Articular chondrocyte of knee joint (primary cell): ENCODE measurements around the gene RAB35. TPM values are rescaled to one million over a fixed set of nuclear protein-coding genes. Genes with fewer than 3 reads are reported as not detected.

ENCODE experiments used
- small RNA-seq: library from RNA; depleted of rRNA; stranded (forward); fragments of <200 nt; gene quantifications from one replicate; pipeline ENCODE3, GENCODE V24; 2012
- total RNA-seq: library from RNA; depleted of rRNA; stranded (reverse); fragments of >200 nt; gene quantifications from 2 replicates; pipeline ENCODE4 v1.2.3, GENCODE V29; 2012

Gene RAB35
- total RNA-seq: 25.1 and 26.0 TPM in 2 replicates

GRCh38 chr12:120116441-120116791 lies at the start of gene RAB35:
Gene RAB35 (minus strand): TSS chr12:120116753. CDS start chr12:120116650, 103 bp downstream.

Small RNA genes lying within 50 kb of the gene (small RNA-seq; reads per million reads assigned to genes)
- gene AC004812.1 (not detected), gene MIR4498 (not detected)

Other genes with a start within 250 kb of the RAB35 start
- 32.6 and 33.6 TPM in 2 replicates for gene CIT, start 239.4 kb downstream of the RAB35 start, total RNA-seq
- not detected in 2 replicates for gene BICDL1, start 127.5 kb downstream of the RAB35 start, total RNA-seq
- gene GCN1, start 78.0 kb upstream of the RAB35 start, total RNA-seq: 96.1 and 104 TPM in 2 replicates
- gene RPLP0, start 84.4 kb upstream of the RAB35 start, total RNA-seq: 2,684 and 3,913 TPM in 2 replicates
- 36.1 and 37.2 TPM in 2 replicates for gene PXN, start 149.0 kb upstream of the RAB35 start, total RNA-seq
- gene RNU4-2, start 175.2 kb upstream of the RAB35 start, total RNA-seq: under 0.01 TPM in 2 replicates
- under 0.01 TPM in 2 replicates for gene RNU4-1, start 176.5 kb upstream of the RAB35 start, total RNA-seq
- gene SIRT4, start 185.6 kb upstream of the RAB35 start, total RNA-seq: 1.0 and 1.8 TPM in 2 replicates
- not detected in 2 replicates for gene PLA2G1B, start 211.0 kb upstream of the RAB35 start, total RNA-seq